Sigmoid colon (tissue), 7 donors: ENCODE results near the gene MTAP. TPM values are rescaled to one million over a fixed set of nuclear protein-coding genes. Genes with fewer than 3 reads are reported as not detected.
A peak's percentile ranks its signal among the peaks of the same experiment; 100 is the strongest.

Experiments used
- DNase-seq: peaks from one replicate; pipeline ENCODE4 v3.0.0-alpha.2; 2019
- H3K27ac ChIP-seq, 4 donors: fragments of 200-600 bp; sonication (generic); one replicate each; pipeline ENCODE4 v1.5.1; 2016 to 2019; ENCODE audit warnings: mild to moderate bottlenecking in 1 of 4
- H3K27me3 ChIP-seq, 3 donors: fragments of 200-600 bp; sonication (generic); one replicate each; pipeline ENCODE4 v1.5.1; 2019; ENCODE audit warnings: mild to moderate bottlenecking in 1 of 3
- H3K36me3 ChIP-seq, 4 donors: fragments of 200-600 bp; sonication (generic); one replicate each; pipeline ENCODE4 v1.5.1; 2016 to 2019
- H3K4me1 ChIP-seq, 4 donors: fragments of 200-600 bp; sonication (generic); one replicate each; pipeline ENCODE4 v1.5.1; 2017 to 2019
- H3K4me3 ChIP-seq, 4 donors: fragments of 200-600 bp; sonication (generic); one replicate each; pipeline ENCODE4 v1.5.1; 2017 to 2019; ENCODE audit warnings: mild to moderate bottlenecking in 2 of 4, moderate library complexity in 1 of 4
- H3K9me3 ChIP-seq, 4 donors: fragments of 200-600 bp in 3 of 4; sonication (generic) in 3 of 4; one replicate each; pipeline versions ENCODE4 v1.5.1 to v1.6.1; 2013 to 2019
- EP300 ChIP-seq, 4 donors: sonication (generic); formaldehyde crosslinking; IDR thresholded peaks; one replicate each; pipeline ENCODE4 v1.6.1; 2017; ENCODE audit warnings: antibody characterized with exemption in 4 of 4
- POLR2A ChIP-seq, 2 donors: fragments of 450-650 bp; IDR thresholded peaks; one replicate each; pipeline ENCODE4 v1.6.1; 2016; ENCODE audit warnings: antibody characterized with exemption in 2 of 2, mild to moderate bottlenecking in 2 of 2, moderate library complexity in 2 of 2
- POLR2AphosphoS5 ChIP-seq, 4 donors: sonication (generic); formaldehyde crosslinking; IDR thresholded peaks; one replicate each; pipeline ENCODE4 v1.6.1; 2017; ENCODE audit warnings: antibody characterized with exemption in 4 of 4
- WGBS, 2 donors: extraction: QIAGEN DNeasy Blood & Tissue Kit; methylation state at CpG; one replicate each; pipeline ENCODE4 v1.1.7; 2013; 5-methylcytosine and 5-hydroxymethylcytosine counted together
- intact Hi-C: fragments of 100-400 bp; cut with DNase I; formaldehyde crosslinking; loops from one replicate; pipeline ENCODE4 v1.15.1; 2023
- polyA plus RNA-seq, 3 donors: library from polyadenylated mRNA; stranded (reverse); fragments of 200-250 nt; gene quantifications; one replicate each; pipeline ENCODE4 v1.2.3, GENCODE V29; 2013
- total RNA-seq, 4 donors: library from RNA; depleted of rRNA; stranded (reverse); fragments of >200 nt; gene quantifications; one replicate each; pipeline ENCODE4 v1.1.0, GENCODE V29; 2016
- TF ChIP-seq, protein P1 (sequence below), 4 experiments: fragments of 450-650 bp in 3 of 4; fragments of 200-600 bp in 1 of 4; IDR thresholded peaks; one replicate each; pipeline ENCODE4 v1.5.1; 2016 to 2019; ENCODE audit warnings: antibody characterized with exemption in 4 of 4, mild to moderate bottlenecking in 3 of 4, moderate library complexity in 2 of 4
- donor health status: healthy with polysubstance abuse.
- donor health status: Bipolar disorder and iron deficiency.
- donor health status: healthy.

MTAP gene
- total and polyA plus RNA-seq, 7 donors, result 7.6 to 28.5 (median 19.9) TPM

DNA sequence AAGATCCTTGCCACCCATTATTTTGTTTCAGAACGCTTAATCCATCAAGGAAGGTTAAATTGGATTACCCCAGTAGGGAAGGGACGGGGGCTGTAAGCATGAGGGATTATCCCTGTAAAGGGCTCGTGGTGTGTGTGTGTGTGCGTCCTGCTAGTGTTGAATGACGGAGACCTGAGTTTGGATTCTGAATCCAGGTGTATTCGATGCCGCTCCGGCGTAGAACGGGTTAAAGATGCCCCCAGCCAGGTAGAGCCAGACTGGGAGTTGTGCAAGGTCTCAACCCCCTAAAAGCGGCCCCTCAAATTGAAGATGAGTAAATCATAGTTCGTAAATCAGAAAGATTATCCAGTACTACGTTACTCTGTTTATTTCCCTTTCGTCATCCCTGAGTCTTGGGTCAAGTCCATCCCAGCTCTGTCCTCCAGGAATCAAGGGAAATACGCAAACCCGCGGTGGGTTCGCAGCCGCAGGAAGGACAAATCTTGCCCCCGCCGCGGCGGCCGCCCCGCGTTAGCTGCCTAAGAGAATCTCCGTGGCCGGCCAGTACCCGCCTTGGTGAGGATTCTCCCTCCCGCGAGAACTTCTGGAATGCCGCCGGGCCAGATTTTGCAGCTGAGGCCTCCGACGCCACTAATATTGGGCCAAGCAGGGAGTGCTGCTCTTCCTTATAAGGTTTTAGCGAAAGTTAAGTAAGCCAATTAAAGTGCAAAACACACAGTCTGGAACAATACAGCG, 586 bp upstream of the MTAP start:
- peak in 3 of 4 donors; percentile 5 to 36 (median 29) for TF ChIP-seq POLR2AphosphoS5 (IDR thresholded peaks at IDR 0.05)
- TF ChIP-seq, protein P1, sequence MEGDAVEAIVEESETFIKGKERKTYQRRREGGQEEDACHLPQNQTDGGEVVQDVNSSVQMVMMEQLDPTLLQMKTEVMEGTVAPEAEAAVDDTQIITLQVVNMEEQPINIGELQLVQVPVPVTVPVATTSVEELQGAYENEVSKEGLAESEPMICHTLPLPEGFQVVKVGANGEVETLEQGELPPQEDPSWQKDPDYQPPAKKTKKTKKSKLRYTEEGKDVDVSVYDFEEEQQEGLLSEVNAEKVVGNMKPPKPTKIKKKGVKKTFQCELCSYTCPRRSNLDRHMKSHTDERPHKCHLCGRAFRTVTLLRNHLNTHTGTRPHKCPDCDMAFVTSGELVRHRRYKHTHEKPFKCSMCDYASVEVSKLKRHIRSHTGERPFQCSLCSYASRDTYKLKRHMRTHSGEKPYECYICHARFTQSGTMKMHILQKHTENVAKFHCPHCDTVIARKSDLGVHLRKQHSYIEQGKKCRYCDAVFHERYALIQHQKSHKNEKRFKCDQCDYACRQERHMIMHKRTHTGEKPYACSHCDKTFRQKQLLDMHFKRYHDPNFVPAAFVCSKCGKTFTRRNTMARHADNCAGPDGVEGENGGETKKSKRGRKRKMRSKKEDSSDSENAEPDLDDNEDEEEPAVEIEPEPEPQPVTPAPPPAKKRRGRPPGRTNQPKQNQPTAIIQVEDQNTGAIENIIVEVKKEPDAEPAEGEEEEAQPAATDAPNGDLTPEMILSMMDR (IDR thresholded peaks at IDR 0.05), result no peak
- TF ChIP-seq EP300 (IDR thresholded peaks at IDR 0.05), result peak in 1 of 4 donors; percentile 46
- no peak for TF ChIP-seq POLR2A (IDR thresholded peaks at IDR 0.05)
- peaks cover 0 to 42% (median 33%) of the 10 kb centered on the region in 4 donors for H3K4me1 ChIP-seq
- intact Hi-C loops, result loop anchor here (5.0 to 10.0 kb wide), 2 partner anchors 470 to 1117 kb away; partner anchors contain the start of gene FOCAD
- H3K9me3 ChIP-seq, result no peaks in the 10 kb centered on the region
- peak; percentile 92 for DNase-seq
- peak overlapping the region; percentile 58 to 88 (median 78) for H3K4me3 ChIP-seq
- H3K27me3 ChIP-seq, result no peaks in the 10 kb centered on the region
- H3K36me3 ChIP-seq, result peaks cover 0 to 4% (median 0%) of the 10 kb centered on the region in 4 donors
- 6 to 11% methylated on average over 37 of the region's 37 CpGs for WGBS, 2 donors
- peak overlapping the region; percentile 91 to 94 (median 93) for H3K27ac ChIP-seq

DNA sequence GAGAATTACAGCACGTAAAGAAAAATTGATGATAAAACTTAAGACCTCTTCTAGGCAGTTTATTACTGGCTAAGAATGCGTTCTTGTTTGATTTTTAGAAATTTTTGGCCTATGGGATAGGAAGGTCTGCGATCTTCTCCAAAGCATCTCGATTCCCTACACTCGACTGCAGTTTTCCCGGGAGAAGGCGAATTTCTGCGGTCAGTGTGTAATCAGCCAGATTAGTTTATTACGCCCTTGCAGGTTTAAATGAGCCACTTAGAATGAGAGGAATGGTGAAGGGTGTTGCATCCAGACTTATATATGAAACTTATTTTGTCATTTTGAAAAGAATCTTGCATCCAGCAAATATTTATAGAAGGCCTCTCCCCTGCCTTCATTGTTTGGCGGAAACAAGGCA, 1.2 kb downstream of the MTAP start:
- intact Hi-C loops, result loop anchor here (5.0 to 10.0 kb wide), 2 partner anchors 471 to 1119 kb away; partner anchors contain the start of gene FOCAD
- 19 to 49% methylated on average over 10 of the region's 10 CpGs for WGBS, 2 donors

DNA sequence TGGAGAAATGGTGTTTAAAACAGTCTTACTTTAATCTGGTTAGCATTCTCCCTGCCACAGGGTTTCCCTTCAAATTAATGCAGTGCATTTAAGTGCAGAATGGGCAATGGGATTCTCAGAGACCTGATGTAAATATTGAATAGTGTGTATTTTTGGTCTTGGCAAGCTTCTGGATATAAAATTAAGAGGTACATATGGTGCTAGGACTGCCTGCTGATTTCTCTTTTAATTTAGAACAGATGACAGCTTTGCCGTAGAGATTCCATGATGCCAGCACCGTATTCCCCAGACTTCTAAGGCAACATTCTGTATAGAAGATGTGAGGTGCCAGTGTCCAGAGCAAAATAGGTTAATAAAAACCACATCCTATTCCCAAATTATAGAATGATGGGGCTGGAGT, 1.9 kb downstream of the MTAP start:
- Histone ChIP-seq H3K27me3 (no peaks in the 10 kb centered on the region), H3K27ac (no peak overlapping the region), H3K36me3 (peaks cover 0 to 12% (median 0%) of the 10 kb centered on the region in 4 donors), H3K9me3 (no peaks in the 10 kb centered on the region), H3K4me3 (peak overlapping the region in 1 of 4 donors; percentile 81), H3K4me1 (peaks cover 0 to 49% (median 33%) of the 10 kb centered on the region in 4 donors)
- TF ChIP-seq EP300 (IDR thresholded peaks at IDR 0.05), result no peak
- TF ChIP-seq POLR2A (IDR thresholded peaks at IDR 0.05), result no peak
- TF ChIP-seq, protein P1 (IDR thresholded peaks at IDR 0.05), result no peak
- TF ChIP-seq POLR2AphosphoS5 (IDR thresholded peaks at IDR 0.05), result no peak
- intact Hi-C loops, result loop anchor here (5.0 to 10.0 kb wide), 2 partner anchors 472 to 1120 kb away; partner anchors contain the start of gene FOCAD
- no peak for DNase-seq
- WGBS, 2 donors, result 95 to 96% methylated on average over 2 of the region's 2 CpGs

More for the DNA sequence above, 1.2 kb downstream of the MTAP start:
- peaks cover 0 to 49% (median 33%) of the 10 kb centered on the region in 4 donors for H3K4me1 ChIP-seq
- H3K36me3 ChIP-seq, result peaks cover 0 to 6% (median 0%) of the 10 kb centered on the region in 4 donors
- H3K27ac ChIP-seq, result peak overlapping the region; percentile 91 to 94 (median 93)
- TF ChIP-seq, protein P1 (IDR thresholded peaks at IDR 0.05), result no peak
- TF ChIP-seq POLR2A (IDR thresholded peaks at IDR 0.05), result no peak
- TF ChIP-seq EP300 (IDR thresholded peaks at IDR 0.05), result no peak
- TF ChIP-seq POLR2AphosphoS5 (IDR thresholded peaks at IDR 0.05), result no peak
- H3K9me3 ChIP-seq, result no peaks in the 10 kb centered on the region
- H3K4me3 ChIP-seq, result peak overlapping the region; percentile 58 to 88 (median 78)
- no peaks in the 10 kb centered on the region for H3K27me3 ChIP-seq
- DNase-seq, result no peak

DNA sequence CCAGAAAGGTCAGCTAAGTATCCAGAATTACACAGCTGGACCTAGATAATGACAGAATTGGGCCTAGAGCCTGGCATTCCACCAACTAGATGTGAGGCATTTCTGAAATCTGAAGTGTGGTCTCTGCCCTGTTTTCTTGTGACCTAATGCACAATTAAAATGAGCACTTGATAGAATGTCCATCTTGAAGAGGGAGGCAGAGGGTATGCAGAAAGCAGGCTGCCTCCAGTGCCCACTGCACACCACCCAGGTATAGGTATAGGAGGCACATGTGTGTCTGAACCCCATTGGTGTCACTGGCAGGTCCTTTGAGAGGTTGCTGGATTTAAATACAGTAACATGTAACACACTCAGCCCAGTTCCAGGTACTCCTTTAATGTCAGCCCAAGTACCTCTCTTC, 2.4 kb downstream of the MTAP start:
- no peak for DNase-seq
- Histone ChIP-seq H3K27ac (no peak overlapping the region), H3K4me3 (no peak overlapping the region), H3K36me3 (peaks cover 0 to 13% (median 0%) of the 10 kb centered on the region in 4 donors), H3K4me1 (peaks cover 0 to 49% (median 35%) of the 10 kb centered on the region in 4 donors), H3K27me3 (no peaks in the 10 kb centered on the region), H3K9me3 (no peaks in the 10 kb centered on the region)
- intact Hi-C loops, result loop anchor here (5.0 to 10.0 kb wide), 2 partner anchors 472 to 1120 kb away; partner anchors contain the start of gene FOCAD
- TF ChIP-seq POLR2A (IDR thresholded peaks at IDR 0.05) (no peak), EP300 (IDR thresholded peaks at IDR 0.05) (no peak), POLR2AphosphoS5 (IDR thresholded peaks at IDR 0.05) (no peak)
- TF ChIP-seq, protein P1 (IDR thresholded peaks at IDR 0.05), result no peak
